ENCODE results near the gene MEGF11. TPM values are rescaled to one million over a fixed set of nuclear protein-coding genes. Genes with fewer than 3 reads are reported as not detected.

The MEGF11 gene
- total RNA-seq, 1 experiment from 2014 or later = 2.3 TPM

- TF ChIP-seq ZBTB33 (IDR thresholded peaks at IDR 0.05; ENCODE audit: extremely low read depth, insufficient replicate concordance, low read length) = no peak
Observed at GRCh38 chr15:66253418-66254088, at the start of gene MEGF11 (continued).

GRCh38 chr15:66302489-66303278, 49.1 kb upstream of the MEGF11 start:
- BruUV-seq (replicated peaks) = no TSS peak
- CTCF ChIA-PET = no interaction called here
- intact Hi-C loops (cut with micrococcal nuclease) = no loop called here
- no peak for DNase-seq (ENCODE audit: low read depth, low spot score)
- no peak for ATAC-seq
- POLR2A ChIA-PET = interaction anchor here (1.3 kb wide), 1 partner anchor 10 kb away, joined by 3 read pairs; no protein-coding TSS in a partner anchor
- no peak for TF ChIP-seq ATF3 (IDR thresholded peaks at IDR 0.05)
- Histone ChIP-seq H3K9ac (ENCODE audit: low read length) (no peak overlapping the region), H3K36me3 (ENCODE audit: control insufficient read depth in 1 of 2, insufficient read depth in 2 of 2, low read length in 2 of 2) (peaks cover 0 to 6% of the 10 kb centered on the region in 2 experiments; a peak in 1 of 4 replicates), H4K20me1 (ENCODE audit: insufficient read depth) (no peaks in the 10 kb centered on the region), H3K4me1 (ENCODE audit: control insufficient read depth in 1 of 2, insufficient read depth in 2 of 2, low read length in 2 of 2) (no peaks in the 10 kb centered on the region), H3K27me3 (ENCODE audit: insufficient read depth, low read length) (no peaks in the 10 kb centered on the region), H3K79me2 (ENCODE audit: insufficient read depth, low read length) (no peaks in the 10 kb centered on the region; the same call in 1 of the 2 replicates), H3K4me2 (ENCODE audit: low read length) (no peak overlapping the region), H3K9me2 (ENCODE audit: insufficient read depth) (no peaks in the 10 kb centered on the region), H3K4me3 (replicated peaks in 1 of 2; ENCODE audit: low read depth in 1 of 2, low read length in 2 of 2) (no peak overlapping the region), H3K27ac (ENCODE audit: low read depth, low read length) (no peak overlapping the region), H3K9me3 (ENCODE audit: control insufficient read depth in 1 of 2, insufficient read depth in 1 of 2, low read depth in 1 of 2, low read length in 2 of 2) (no peaks in the 10 kb centered on the region), H2AFZ (ENCODE audit: low read depth, low read length, poor library complexity, severe bottlenecking) (no peak overlapping the region)
- RAD21 ChIA-PET (ENCODE audit: low non-redundant PET in 1 of 2, low total read pairs in 2 of 2, uncharacterized antibody in 2 of 2, unreplicated experiment in 2 of 2) = no interaction called here
